Fibroblast of lung (primary cell): ENCODE measurements around the gene GALNT18. TPM values are rescaled to one million over a fixed set of nuclear protein-coding genes. Genes with fewer than 3 reads are reported as not detected.

Experiments
- DNase-seq, 2 donors: peaks; one replicate each; pipeline versions ENCODE4 v3.0.0 to v3.0.0-alpha.2; 2010; ENCODE audit warnings: low read depth in 2 of 2
- H2AFZ ChIP-seq: 2 replicates; pipeline ENCODE4 v1.5.1; 2012; ENCODE audit warnings: low read length, control low read depth, inconsistent platforms
- H3K27ac ChIP-seq: 2 replicates; pipeline ENCODE4 v1.5.1; 2011; ENCODE audit warnings: low read length, control low read depth; ENCODE audit not compliant: insufficient read depth
- H3K27me3 ChIP-seq: 2 replicates; pipeline ENCODE4 v1.5.1; 2011; ENCODE audit warnings: mild to moderate bottlenecking, low read length; ENCODE audit not compliant: control insufficient read depth, insufficient read depth
- H3K36me3 ChIP-seq: 2 replicates; pipeline ENCODE4 v1.5.1; 2011; ENCODE audit warnings: low read length; ENCODE audit not compliant: control insufficient read depth, insufficient read depth
- H3K4me1 ChIP-seq: 2 replicates; pipeline ENCODE4 v1.5.1; 2011; ENCODE audit warnings: low read length; ENCODE audit not compliant: control insufficient read depth, insufficient read depth; ENCODE audit errors: extremely low read depth
- H3K4me2 ChIP-seq: 2 replicates; pipeline ENCODE4 v1.5.1; 2011; ENCODE audit warnings: low read length, control low read depth; ENCODE audit not compliant: insufficient read depth; ENCODE audit errors: extremely low read depth
- H3K4me3 ChIP-seq, 4 experiments: fragments of 200-600 bp in 1 of 4; sonication (generic) in 1 of 4; replicated peaks in 1 of 4; 2 replicates each; pipeline ENCODE4 v1.5.1; 2011 to 2016; ENCODE audit warnings: low read length in 4 of 4, low read depth in 3 of 4, mild to moderate bottlenecking in 3 of 4, control low read depth in 2 of 4, inconsistent platforms in 1 of 4, mixed read lengths in 1 of 4; ENCODE audit not compliant: insufficient read depth in 1 of 4; ENCODE audit errors: control extremely low read depth in 1 of 4
- H3K79me2 ChIP-seq: 2 replicates; pipeline ENCODE4 v1.5.1; 2012; ENCODE audit warnings: mild to moderate bottlenecking, low read length, inconsistent platforms; ENCODE audit not compliant: control insufficient read depth, insufficient read depth
- H3K9ac ChIP-seq: 2 replicates; pipeline ENCODE4 v1.5.1; 2011; ENCODE audit warnings: mild to moderate bottlenecking, low read length, control low read depth; ENCODE audit not compliant: insufficient read depth
- H3K9me3 ChIP-seq: 2 replicates; pipeline ENCODE4 v1.5.1; 2012; ENCODE audit warnings: low read depth, low read length; ENCODE audit not compliant: control insufficient read depth, insufficient read depth
- H4K20me1 ChIP-seq: 2 replicates; pipeline ENCODE4 v1.5.1; 2011; ENCODE audit warnings: low read length; ENCODE audit not compliant: control insufficient read depth, insufficient read depth; ENCODE audit errors: extremely low read depth
- EZH2 ChIP-seq: IDR thresholded peaks from 2 replicates; pipeline ENCODE4 v1.5.1; 2012; ENCODE audit warnings: low read length, control low read depth, mild to moderate bottlenecking; ENCODE audit errors: missing control alignments
- polyA plus RNA-seq, 2 donors: library from polyadenylated mRNA; depleted of rRNA in 1 of 2; stranded (reverse) in 1 of 2; unstranded in 1 of 2; fragments of >200 nt; gene quantifications; 2 replicates each; pipeline ENCODE4 v1.2.1, GENCODE V29; 2011 to 2012; ENCODE audit warnings: missing spikeins in 1 of 2
- total RNA-seq: library from RNA; depleted of rRNA; stranded (reverse); fragments of >200 nt; gene quantifications from 2 replicates; pipeline ENCODE4 v1.2.1, GENCODE V29; 2014
- TF ChIP-seq, protein P1 (sequence below), 2 donors: IDR thresholded peaks in 1 of 2; conservative IDR thresholded peaks in 1 of 2; 1 replicate in 1 of 2; 2 replicates in 1 of 2; pipeline ENCODE4 v1.5.1; 2011 to 2012; ENCODE audit warnings: low read length in 2 of 2, control low read depth in 1 of 2, inconsistent platforms in 1 of 2, low read depth in 1 of 2, mild to moderate bottlenecking in 1 of 2

GALNT18 gene
- total and polyA plus RNA-seq, 2 donors (not counting 1 experiment from before 2014, with no cell fraction given), result 0.50 to 19.3 TPM

DNA sequence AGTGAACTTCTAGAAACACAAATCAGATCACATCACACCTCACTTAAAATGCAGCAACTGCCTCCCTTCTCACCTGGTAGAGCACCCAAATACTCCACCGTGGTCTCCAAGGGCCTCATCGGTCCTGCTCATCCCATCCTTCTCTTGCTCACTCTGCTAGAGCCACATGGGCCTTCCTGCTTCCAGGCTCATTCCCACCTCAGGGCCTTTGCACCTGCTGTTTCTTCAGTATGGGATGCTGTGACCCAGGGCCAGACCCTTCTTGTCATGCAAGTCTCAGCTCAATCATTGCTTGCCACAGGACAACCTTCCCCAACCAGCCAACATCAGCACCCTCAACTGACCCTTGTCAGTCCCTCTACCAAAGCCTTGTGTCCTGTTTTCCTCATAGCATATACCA is 124.9 kb downstream of the GALNT18 start:
- H3K36me3 ChIP-seq, result no peaks in the 10 kb centered on the region
- H3K27ac ChIP-seq, result no peak overlapping the region
- TF ChIP-seq, protein P1, sequence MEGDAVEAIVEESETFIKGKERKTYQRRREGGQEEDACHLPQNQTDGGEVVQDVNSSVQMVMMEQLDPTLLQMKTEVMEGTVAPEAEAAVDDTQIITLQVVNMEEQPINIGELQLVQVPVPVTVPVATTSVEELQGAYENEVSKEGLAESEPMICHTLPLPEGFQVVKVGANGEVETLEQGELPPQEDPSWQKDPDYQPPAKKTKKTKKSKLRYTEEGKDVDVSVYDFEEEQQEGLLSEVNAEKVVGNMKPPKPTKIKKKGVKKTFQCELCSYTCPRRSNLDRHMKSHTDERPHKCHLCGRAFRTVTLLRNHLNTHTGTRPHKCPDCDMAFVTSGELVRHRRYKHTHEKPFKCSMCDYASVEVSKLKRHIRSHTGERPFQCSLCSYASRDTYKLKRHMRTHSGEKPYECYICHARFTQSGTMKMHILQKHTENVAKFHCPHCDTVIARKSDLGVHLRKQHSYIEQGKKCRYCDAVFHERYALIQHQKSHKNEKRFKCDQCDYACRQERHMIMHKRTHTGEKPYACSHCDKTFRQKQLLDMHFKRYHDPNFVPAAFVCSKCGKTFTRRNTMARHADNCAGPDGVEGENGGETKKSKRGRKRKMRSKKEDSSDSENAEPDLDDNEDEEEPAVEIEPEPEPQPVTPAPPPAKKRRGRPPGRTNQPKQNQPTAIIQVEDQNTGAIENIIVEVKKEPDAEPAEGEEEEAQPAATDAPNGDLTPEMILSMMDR (conservative IDR thresholded peaks at IDR 0.05 in 1 of 2, IDR thresholded peaks at IDR 0.05 in 1 of 2; ENCODE audit: low read depth in 1 of 2, low read length in 2 of 2), result no peak
- no peak for TF ChIP-seq EZH2
- H2AFZ ChIP-seq, result no peak overlapping the region
- H3K9ac ChIP-seq, result no peak overlapping the region
- H3K4me2 ChIP-seq, result no peak overlapping the region
- H3K4me1 ChIP-seq, result no peaks in the 10 kb centered on the region
- H3K27me3 ChIP-seq, result no peaks in the 10 kb centered on the region
- H3K79me2 ChIP-seq, result no peaks in the 10 kb centered on the region
- no peak for DNase-seq
- H4K20me1 ChIP-seq, result no peaks in the 10 kb centered on the region
- no peak overlapping the region for H3K4me3 ChIP-seq
- no peaks in the 10 kb centered on the region for H3K9me3 ChIP-seq

DNA sequence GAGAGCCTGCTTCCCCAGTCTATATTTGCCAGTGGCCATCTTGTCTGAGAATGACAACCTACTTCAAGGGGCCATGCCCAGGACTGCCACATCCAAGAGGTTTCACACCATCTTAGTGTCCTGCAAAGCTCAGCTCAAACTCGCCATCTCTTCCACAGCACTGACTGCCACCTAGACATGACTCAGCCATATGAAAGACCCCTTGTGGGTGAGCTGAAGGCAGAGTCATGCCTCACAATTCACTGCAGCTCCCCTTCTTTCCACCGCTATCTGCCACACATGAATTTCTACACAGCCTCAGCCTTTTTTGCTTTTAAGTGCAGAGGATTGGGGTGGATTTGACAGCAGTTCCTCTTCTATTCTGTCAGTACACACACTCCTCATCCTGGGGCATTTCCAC is 127.5 kb downstream of the GALNT18 start:
- no peak for TF ChIP-seq EZH2
- TF ChIP-seq, protein P1 (conservative IDR thresholded peaks at IDR 0.05 in 1 of 2, IDR thresholded peaks at IDR 0.05 in 1 of 2; ENCODE audit: low read depth in 1 of 2, low read length in 2 of 2), result no peak
- Histone ChIP-seq H3K9me3 (no peaks in the 10 kb centered on the region), H3K27ac (no peak overlapping the region), H3K36me3 (no peaks in the 10 kb centered on the region), H3K4me2 (no peak overlapping the region), H3K4me3 (no peak overlapping the region), H3K4me1 (no peaks in the 10 kb centered on the region), H4K20me1 (no peaks in the 10 kb centered on the region), H3K27me3 (no peaks in the 10 kb centered on the region), H3K9ac (no peak overlapping the region), H3K79me2 (no peaks in the 10 kb centered on the region), H2AFZ (no peak overlapping the region)
- DNase-seq, result no peak

DNA sequence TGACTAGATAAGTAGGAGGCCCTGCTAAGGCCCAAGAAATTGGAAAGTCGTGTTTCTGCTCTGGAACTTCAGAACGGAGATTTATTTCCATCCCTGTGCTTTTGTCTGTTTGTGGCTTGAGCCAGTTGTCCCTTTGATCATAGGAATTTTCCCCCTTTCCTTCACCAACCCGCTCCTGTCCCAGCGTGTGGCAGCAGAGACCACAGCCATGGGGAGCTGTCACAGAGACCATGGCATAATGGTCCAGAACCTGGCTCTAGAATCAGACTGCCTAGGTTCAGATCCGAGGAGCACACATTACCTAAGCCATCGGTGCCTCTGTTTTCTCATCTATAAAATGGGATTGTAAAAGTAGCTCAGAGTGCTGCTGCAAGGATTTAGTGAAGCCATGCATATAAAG is 128.1 kb downstream of the GALNT18 start:
- Histone ChIP-seq H3K9ac (no peak overlapping the region), H3K4me2 (no peak overlapping the region), H2AFZ (no peak overlapping the region), H3K4me1 (no peaks in the 10 kb centered on the region), H3K27me3 (no peaks in the 10 kb centered on the region), H4K20me1 (no peaks in the 10 kb centered on the region), H3K36me3 (no peaks in the 10 kb centered on the region), H3K27ac (no peak overlapping the region), H3K4me3 (no peak overlapping the region), H3K79me2 (no peaks in the 10 kb centered on the region), H3K9me3 (no peaks in the 10 kb centered on the region)
- DNase-seq, result no peak
- TF ChIP-seq, protein P1 (conservative IDR thresholded peaks at IDR 0.05 in 1 of 2, IDR thresholded peaks at IDR 0.05 in 1 of 2; ENCODE audit: low read depth in 1 of 2, low read length in 2 of 2), result no peak
- TF ChIP-seq EZH2, result no peak
